Ovary (tissue), 3 donors: ENCODE results near the gene YWHAH.

Source experiments
- EP300 ChIP-seq: sonication (generic); formaldehyde crosslinking; IDR thresholded peaks from one replicate; pipeline ENCODE4 v1.6.1; 2017; ENCODE audit warnings: antibody characterized with exemption
- POLR2A ChIP-seq: fragments of 450-650 bp; IDR thresholded peaks from one replicate; pipeline ENCODE4 v1.6.1; 2017; ENCODE audit warnings: antibody characterized with exemption, mild to moderate bottlenecking, moderate library complexity
- TF ChIP-seq, protein P1 (sequence below), 3 donors: fragments of 450-650 bp in 2 of 3; fragments of 200-600 bp in 1 of 3; IDR thresholded peaks; one replicate each; pipeline versions ENCODE4 v1.5.1 to v1.8.0; 2016 to 2022; ENCODE audit warnings: antibody characterized with exemption in 3 of 3, mild to moderate bottlenecking in 1 of 3
- donor health status: DM: no; HTN: no; CAD: no.

DNA sequence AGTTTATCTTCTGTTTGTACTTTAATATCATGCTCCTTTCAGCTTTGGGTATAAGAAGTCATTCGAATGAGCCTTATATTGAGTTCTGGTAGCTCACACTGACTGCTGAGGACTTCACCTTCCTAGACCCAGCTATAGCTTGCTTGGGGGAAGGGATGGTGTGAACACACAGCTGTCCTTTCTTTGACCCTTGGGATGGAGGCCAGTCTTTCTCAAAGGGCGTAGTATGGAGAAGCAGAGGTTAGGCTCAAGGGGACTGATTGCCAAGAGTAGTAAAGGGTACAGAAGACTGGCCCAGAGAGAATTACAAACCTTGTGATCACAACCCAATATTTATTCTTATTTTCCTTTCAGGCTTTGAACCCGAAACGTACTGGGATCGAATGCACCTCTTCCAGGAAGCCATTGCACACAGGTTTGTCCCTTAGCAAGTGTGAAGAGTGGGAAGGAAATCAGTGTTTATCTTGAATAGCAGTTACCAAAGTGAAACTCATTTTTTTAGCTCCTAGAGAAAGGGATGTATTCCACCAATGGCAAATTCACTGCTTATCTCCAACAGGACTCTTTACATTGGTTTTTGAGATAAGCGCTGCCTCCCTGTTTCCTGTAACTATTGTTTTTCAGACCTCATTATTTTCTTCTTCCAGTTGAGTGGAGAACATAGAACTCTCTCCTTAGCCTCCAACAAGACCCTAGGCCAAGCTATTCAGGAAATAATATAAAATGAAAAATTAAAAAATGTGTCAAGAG is 42.8 kb upstream of the YWHAH start:
- TF ChIP-seq, protein P1, sequence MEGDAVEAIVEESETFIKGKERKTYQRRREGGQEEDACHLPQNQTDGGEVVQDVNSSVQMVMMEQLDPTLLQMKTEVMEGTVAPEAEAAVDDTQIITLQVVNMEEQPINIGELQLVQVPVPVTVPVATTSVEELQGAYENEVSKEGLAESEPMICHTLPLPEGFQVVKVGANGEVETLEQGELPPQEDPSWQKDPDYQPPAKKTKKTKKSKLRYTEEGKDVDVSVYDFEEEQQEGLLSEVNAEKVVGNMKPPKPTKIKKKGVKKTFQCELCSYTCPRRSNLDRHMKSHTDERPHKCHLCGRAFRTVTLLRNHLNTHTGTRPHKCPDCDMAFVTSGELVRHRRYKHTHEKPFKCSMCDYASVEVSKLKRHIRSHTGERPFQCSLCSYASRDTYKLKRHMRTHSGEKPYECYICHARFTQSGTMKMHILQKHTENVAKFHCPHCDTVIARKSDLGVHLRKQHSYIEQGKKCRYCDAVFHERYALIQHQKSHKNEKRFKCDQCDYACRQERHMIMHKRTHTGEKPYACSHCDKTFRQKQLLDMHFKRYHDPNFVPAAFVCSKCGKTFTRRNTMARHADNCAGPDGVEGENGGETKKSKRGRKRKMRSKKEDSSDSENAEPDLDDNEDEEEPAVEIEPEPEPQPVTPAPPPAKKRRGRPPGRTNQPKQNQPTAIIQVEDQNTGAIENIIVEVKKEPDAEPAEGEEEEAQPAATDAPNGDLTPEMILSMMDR (IDR thresholded peaks at IDR 0.05) = no peak
- no peak for TF ChIP-seq POLR2A
- TF ChIP-seq EP300 = no peak
